Nephron (organoid): ENCODE measurements around the gene MFSD12.

Experiments used
- H3K27ac Mint-ChIP-seq, 3 experiments: 2 replicates each; pipeline ENCODE4 v1.8.0; 2020; ENCODE audit warnings: mixed read lengths in 3 of 3, mild to moderate bottlenecking in 2 of 3, moderate library complexity in 1 of 3
- H3K27me3 Mint-ChIP-seq: 2 replicates; pipeline ENCODE4 v1.8.0; 2021; ENCODE audit warnings: low read depth, mild to moderate bottlenecking, moderate library complexity, mixed read lengths
- H3K36me3 Mint-ChIP-seq: 2 replicates; pipeline ENCODE4 v1.8.0; 2020; ENCODE audit warnings: low read depth, mixed read lengths
- H3K4me1 Mint-ChIP-seq: 2 replicates; pipeline ENCODE4 v1.8.0; 2020; ENCODE audit warnings: mixed read lengths
- H3K4me3 Mint-ChIP-seq, 3 experiments: 2 replicates each; pipeline ENCODE4 v1.8.0; 2020; ENCODE audit warnings: mild to moderate bottlenecking in 3 of 3, mixed read lengths in 3 of 3, moderate library complexity in 2 of 3
- H3K9me3 Mint-ChIP-seq: 2 replicates; pipeline ENCODE4 v1.8.0; 2020; ENCODE audit warnings: mixed read lengths
- TF ChIP-seq, protein P1 (sequence below), 3 experiments: fragments of 200-600 bp; sonication (generic); IDR thresholded peaks; one replicate each; pipeline ENCODE4 v1.5.0; 2021; ENCODE audit warnings: antibody characterized with exemption in 3 of 3; ENCODE audit not compliant: unreplicated experiment in 3 of 3

The MFSD12 gene

GRCh38 chr19:3557461-3558248 lies at the start of gene MFSD12:
MFSD12 (minus strand) TSS chr19:3557586; CDS start chr19:3557403, 183 bp downstream.
- TF ChIP-seq, protein P1, sequence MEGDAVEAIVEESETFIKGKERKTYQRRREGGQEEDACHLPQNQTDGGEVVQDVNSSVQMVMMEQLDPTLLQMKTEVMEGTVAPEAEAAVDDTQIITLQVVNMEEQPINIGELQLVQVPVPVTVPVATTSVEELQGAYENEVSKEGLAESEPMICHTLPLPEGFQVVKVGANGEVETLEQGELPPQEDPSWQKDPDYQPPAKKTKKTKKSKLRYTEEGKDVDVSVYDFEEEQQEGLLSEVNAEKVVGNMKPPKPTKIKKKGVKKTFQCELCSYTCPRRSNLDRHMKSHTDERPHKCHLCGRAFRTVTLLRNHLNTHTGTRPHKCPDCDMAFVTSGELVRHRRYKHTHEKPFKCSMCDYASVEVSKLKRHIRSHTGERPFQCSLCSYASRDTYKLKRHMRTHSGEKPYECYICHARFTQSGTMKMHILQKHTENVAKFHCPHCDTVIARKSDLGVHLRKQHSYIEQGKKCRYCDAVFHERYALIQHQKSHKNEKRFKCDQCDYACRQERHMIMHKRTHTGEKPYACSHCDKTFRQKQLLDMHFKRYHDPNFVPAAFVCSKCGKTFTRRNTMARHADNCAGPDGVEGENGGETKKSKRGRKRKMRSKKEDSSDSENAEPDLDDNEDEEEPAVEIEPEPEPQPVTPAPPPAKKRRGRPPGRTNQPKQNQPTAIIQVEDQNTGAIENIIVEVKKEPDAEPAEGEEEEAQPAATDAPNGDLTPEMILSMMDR (IDR thresholded peaks at IDR 0.05; ENCODE audit: unreplicated experiment in 3 of 3): no peak
- Mint-ChIP-seq H3K4me3 (peak within 1 kb of the TSS; percentile 96 to 99 (median 97)), H3K9me3 (no peaks in the 10 kb centered on the region), H3K27me3 (no peaks in the 10 kb centered on the region), H3K4me1 (peaks cover 25% of the 10 kb centered on the region), H3K36me3 (no peaks in the 10 kb centered on the region), H3K27ac (peak within 1 kb of the TSS; percentile 44 to 82 (median 66))

- Mint-ChIP-seq H3K27me3 (peaks cover 13% of the 10 kb centered on the region), H3K4me3 (peak within 1 kb of the TSS; percentile 53 to 74 (median 64)), H3K27ac (peak within 1 kb of the TSS; percentile 22 to 46 (median 28)), H3K9me3 (no peaks in the 10 kb centered on the region), H3K4me1 (peaks cover 8% of the 10 kb centered on the region), H3K36me3 (peaks cover 6% of the 10 kb centered on the region)
- TF ChIP-seq, protein P1 (IDR thresholded peaks at IDR 0.05; ENCODE audit: unreplicated experiment in 3 of 3): no peak
Observed at GRCh38 chr19:3606690-3607289, 49.4 kb upstream of the MFSD12 start, which contains the start of gene TBXA2R. TBXA2R (minus strand) TSS chr19:3606875; CDS start chr19:3600634, 6,241 bp downstream.

DNA sequence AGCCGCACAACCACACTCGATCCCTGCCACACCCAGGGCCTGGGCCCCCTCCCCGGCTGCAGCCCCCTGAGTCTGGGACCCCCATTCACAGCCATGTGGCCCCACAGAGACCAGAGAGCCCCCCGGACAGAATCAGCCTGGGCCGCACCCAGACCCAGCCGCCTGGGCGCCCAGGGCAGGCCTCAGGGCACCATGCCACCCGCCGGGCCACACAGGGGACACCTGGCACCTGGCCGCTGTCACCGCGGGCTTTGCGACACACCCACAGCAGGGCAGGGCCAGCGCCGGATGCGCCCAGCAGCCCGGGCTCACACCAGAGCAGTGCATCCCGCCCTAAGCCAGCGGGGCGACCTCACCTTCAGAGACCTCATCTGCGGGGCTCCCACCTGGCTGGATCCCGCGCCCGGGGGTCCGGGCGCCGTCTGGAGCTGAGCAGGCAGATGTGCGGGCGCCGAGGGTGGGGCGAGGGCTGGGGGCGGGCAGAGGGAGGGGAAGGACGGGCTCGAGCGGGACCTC lies 48.8 kb upstream of the MFSD12 start:
- Mint-ChIP-seq H3K4me1 (peaks cover 8% of the 10 kb centered on the region), H3K27ac (no peak overlapping the region), H3K9me3 (no peaks in the 10 kb centered on the region), H3K27me3 (peaks cover 13% of the 10 kb centered on the region), H3K4me3 (no peak overlapping the region), H3K36me3 (peaks cover 5% of the 10 kb centered on the region)
- TF ChIP-seq, protein P1 (IDR thresholded peaks at IDR 0.05; ENCODE audit: unreplicated experiment in 3 of 3): no peak

DNA sequence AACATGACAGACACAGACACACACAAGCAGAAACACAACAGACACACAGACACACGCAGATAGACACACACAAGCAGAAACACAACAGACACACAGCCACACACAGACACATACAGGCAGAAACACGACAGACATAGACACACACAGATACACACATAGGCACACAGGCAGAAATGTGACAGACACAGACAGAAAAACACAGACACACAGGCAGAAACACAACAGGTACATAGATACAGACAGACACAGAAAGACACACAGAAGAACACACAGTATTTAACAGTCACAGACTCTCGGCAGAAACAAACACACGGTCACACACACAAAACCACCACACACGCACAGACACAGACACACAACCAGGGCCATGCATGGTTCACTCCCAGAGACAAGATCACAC lies 48.4 kb upstream of the MFSD12 start:
- no peak overlapping the region for H3K4me3 Mint-ChIP-seq
- H3K27ac Mint-ChIP-seq: no peak overlapping the region
- peaks cover 8% of the 10 kb centered on the region for H3K4me1 Mint-ChIP-seq
- H3K36me3 Mint-ChIP-seq: peaks cover 5% of the 10 kb centered on the region
- H3K9me3 Mint-ChIP-seq: no peaks in the 10 kb centered on the region
- peaks cover 13% of the 10 kb centered on the region for H3K27me3 Mint-ChIP-seq
- TF ChIP-seq, protein P1 (IDR thresholded peaks at IDR 0.05; ENCODE audit: unreplicated experiment in 3 of 3): no peak

- TF ChIP-seq, protein P1 (IDR thresholded peaks at IDR 0.05; ENCODE audit: unreplicated experiment in 3 of 3): no peak
- peaks cover 8% of the 10 kb centered on the region for H3K4me1 Mint-ChIP-seq
- H3K27me3 Mint-ChIP-seq: peaks cover 13% of the 10 kb centered on the region
- no peak overlapping the region for H3K27ac Mint-ChIP-seq
- peaks cover under 1% of the 10 kb centered on the region for H3K36me3 Mint-ChIP-seq
- H3K4me3 Mint-ChIP-seq: no peak overlapping the region
- no peaks in the 10 kb centered on the region for H3K9me3 Mint-ChIP-seq
Observed at GRCh38 chr19:3605361-3605760, 48.0 kb upstream of the MFSD12 start.
